AML-193 (cell line): Measurements from ENCODE around the gene RBMS1.
A peak's percentile ranks its signal among the peaks of the same experiment; 100 is the strongest.

Experiments
- DNase-seq, 2 experiments: peaks; one replicate each; lab custom pipeline; 2025; lab: John Stamatoyannopoulos, UW

The RBMS1 gene

GRCh38 chr2:160253440-160254188 is 240.0 kb downstream of the RBMS1 start:
- DNase-seq = no peak

DNA sequence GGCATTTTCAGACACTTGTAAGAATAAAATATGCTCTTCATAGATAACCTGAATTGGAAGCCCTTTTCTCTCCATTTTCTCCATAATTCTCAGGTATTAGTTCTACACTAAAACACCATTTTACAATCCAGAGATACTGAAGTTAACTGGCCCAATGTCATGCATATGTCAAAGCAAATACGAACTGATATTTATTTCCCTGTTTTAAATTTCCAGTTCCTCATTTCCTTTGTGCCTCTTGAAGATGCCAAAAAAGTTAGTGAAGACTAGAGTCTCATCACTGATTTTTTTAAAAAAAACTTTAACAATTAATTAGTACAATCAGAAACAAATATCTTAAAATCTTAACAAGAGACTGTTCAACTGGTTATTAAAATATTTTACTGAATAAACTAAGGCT is 240.7 kb downstream of the RBMS1 start:
- DNase-seq = no peak

- peak; percentile 50 to 54 for DNase-seq
Observed at GRCh38 chr2:160252278-160252887, 241.2 kb downstream of the RBMS1 start.

GRCh38 chr2:160251569-160251968 is 242.0 kb downstream of the RBMS1 start:
- DNase-seq = no peak

- DNase-seq = no peak
Observed at GRCh38 chr2:160249876-160250275, 243.7 kb downstream of the RBMS1 start.

DNA sequence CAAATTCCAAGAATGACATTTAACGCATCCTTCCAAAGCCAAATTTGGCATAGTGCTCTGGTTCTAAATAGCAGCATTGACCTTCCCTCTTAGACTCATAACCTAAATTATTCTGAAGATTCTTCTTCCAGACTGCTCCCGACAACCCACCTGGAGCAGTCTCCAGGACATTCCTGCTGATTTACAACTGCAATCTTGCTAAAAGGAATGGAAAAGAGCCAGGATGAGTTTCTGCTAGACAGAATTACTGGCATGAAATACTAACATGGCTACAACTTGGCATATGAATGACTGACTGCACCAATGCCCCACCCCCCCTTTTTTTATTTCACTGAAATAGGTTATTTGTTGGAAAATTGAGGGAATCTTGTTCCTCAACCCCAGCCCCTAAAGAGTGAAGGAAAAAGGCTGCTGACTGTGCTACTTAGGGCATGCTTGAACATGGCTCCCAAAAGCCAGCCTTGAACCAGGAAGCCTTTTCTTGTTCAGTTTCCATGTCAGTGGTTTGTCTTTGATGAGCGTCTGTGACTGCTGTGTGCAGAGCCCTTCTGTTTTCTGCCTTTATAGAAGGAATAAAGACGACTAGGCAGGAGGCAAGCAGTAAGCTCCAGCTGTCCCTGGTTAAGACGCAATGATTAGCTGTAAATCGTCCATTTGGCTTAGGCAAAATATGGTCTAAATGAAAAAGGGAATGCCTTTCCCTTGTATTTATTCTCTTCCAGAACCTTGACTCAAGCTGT is 246.1 kb downstream of the RBMS1 start:
- DNase-seq = no peak

- DNase-seq = no peak
Observed at GRCh38 chr2:160246356-160246755, 247.3 kb downstream of the RBMS1 start.

- no peak for DNase-seq
Observed at GRCh38 chr2:160245614-160246155, 247.9 kb downstream of the RBMS1 start.

DNA sequence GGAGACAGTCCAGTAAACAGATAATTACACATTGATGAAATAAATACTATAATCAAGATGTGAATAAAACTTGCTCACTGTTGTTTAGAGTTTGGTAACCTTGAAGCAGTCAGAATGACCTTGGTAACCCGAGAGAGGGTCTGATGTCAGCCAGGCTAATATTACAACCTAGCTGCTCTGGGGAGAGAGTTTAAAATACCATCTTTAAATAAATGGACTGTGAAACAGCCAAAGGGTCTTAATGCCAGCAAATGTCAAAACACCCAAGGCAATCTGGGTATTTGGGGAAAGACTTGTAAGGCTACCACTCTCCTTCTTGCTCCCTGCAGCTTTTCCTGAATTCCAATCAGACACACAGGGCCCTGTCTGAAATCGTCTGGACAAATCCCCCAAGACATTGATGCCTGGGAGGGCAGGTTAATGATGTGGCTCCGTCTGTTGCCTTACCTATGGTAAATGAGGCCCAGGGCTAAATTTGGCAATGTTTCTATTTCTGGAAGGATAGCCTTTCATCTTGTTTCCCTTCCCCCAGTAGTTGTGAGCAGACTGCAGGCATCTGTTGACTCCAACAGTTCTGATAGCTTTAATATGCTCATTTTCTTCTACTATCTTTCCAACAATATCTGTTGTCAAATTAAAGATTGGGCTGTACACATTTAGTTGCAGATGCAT is 250.6 kb downstream of the RBMS1 start:
- DNase-seq = no peak

- DNase-seq = no peak
Observed at GRCh38 chr2:160241251-160242137, 252.1 kb downstream of the RBMS1 start.

DNA sequence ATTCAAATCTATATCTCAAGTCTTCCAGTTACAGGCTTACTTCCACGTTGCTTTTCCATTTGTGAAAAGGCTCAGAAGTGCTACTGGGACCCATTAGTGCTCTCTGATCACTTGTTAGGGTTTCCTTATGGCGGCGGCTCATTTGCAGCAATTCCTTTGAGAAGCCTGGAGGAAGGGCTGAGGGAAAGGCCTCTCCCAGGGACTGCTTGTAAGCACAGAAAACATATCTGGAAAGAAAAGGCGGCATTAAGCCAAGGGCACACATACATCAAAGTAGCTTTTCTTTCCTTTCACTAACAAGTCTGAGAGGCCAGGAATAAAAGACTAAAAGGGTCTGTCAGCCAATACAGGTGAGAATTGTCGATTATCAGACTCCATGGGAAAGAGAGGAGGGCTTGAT is 254.2 kb downstream of the RBMS1 start:
- DNase-seq = no peak

DNA sequence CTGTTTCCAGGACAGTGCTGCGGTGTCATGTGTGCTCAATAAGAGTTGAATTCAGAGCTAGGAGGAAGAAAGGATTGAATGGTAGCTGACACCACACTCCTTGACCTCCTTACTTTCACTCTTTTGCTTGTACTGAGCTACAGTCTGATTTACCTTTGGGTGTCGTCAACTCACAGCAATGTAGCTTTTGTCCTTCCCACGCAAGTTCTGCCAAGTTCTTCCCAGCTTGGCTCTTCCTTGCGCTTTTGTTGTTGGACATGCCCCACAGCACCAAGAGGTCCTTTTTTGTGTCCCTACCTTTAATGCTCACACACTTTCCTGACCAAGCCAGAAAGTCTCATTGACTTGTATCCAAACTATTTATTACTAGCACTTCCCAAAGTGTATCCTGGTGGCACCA is 255.2 kb downstream of the RBMS1 start:
- DNase-seq = no peak

DNA sequence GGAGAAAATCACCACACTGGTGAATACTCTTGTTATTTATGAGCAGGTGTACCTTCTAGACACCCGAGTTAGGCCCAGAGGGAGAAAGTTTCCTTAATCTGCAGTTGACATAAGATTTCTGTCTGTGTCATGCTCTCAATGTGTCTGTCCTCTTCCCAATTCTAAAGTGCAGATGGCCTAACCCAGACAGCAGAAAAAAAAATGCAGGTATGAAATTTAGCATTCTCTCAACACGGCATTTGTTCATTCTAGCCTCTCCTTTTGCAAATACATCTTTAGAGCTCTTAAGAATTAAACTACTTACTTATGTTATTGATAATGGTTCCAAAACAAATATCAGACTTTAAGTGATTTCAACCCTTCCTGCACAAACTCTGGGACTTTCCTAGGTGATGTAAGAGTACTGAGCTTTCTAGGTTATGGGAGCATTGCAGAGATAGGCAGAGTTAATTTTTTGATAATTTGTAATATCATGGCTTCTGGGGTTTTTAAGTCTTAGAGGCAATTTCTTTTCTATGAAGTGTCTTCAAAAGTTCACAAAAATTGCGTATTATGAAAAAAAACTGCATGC is 260.6 kb downstream of the RBMS1 start:
- no peak for DNase-seq

GRCh38 chr2:160229591-160229990 is 264.0 kb downstream of the RBMS1 start:
- no peak for DNase-seq

DNA sequence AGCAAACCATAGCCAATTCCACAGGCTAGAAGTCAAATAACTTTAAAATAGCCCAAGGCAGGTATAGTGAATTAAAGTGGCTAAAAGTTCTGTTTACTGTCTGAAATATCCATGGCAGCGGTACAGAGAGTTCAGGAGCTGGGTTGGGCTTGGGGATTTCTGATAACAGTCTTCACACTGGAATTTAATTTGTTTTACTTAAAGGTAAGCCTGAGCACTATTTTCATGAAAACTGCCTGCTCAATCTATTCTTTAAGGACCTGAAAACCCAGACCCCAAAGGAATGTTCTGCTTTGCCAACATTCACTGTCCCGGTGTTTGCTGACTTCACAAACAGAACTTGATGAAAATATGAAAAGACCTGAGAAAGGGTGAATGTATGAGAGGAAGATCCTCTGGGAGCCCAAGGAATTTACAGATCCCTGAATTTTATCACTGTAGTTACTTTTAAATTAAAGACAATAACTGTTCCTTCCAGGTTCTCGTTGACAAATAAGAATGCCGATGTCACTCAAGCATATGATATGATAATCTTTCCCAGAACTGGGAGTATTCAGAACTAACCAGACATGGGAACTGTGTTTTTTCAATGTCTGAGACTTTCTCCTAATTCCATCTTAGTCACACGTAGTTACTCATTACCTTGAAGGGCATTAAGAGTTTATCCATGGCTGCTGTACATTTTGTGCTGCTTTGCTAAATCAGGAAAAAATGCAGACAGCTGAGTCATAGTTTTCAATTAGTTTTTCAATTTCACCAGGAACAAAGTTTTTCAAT is 265.3 kb downstream of the RBMS1 start:
- DNase-seq = no peak

DNA sequence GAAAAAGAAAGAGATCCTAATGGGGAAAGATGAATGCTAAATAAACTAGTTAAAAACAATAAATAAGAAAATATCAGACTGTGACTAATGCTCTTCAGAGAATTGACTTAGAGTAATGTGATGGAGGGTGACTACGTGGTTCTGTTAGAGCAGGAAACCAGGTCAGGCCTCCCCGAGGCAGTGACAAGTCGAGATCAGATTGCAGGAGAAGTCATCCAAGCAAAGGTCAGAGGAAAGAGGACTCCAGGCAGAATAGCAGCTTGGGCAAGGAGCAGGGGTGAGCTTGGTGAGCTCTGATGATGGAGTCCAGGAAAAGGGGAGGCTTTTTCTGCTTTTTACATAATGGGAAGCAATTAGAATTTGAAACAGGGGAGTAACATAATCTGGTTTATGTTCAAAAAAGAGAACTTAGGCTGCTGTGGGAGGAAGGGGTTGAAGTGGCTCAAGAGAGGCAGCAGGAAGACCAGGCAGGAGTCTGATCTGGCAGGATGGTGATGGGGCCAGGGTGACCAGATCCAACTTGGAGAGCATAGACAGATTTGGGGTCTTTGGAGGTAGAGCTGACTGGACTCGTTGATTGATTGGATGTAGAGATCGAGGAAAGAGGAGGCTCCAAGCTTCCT is 266.2 kb downstream of the RBMS1 start:
- DNase-seq = no peak

GRCh38 chr2:160226367-160226766 is 267.2 kb downstream of the RBMS1 start:
- no peak for DNase-seq

DNA sequence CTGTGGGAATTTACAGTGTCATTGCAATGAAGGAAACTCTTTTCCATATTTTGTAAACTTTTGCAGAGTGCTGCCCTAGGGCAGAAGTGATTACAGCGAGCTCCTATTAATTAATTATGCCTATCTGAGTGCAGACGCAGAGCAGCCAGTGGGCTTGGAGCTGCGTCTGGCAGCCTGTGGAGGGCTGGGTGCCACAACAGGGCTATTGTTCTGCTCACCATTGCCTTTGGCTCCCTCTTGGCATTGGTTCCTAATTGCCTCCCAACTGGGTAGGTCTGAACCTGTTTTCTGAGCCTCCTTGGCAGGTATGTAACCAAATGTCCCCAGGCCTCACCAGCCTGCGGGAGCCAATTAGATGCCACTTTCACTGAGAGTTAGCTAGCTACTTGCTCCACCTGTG is 267.9 kb downstream of the RBMS1 start:
- DNase-seq = no peak

GRCh38 chr2:160224507-160224906 is 269.1 kb downstream of the RBMS1 start:
- DNase-seq = no peak

GRCh38 chr2:160224060-160224459 is 269.5 kb downstream of the RBMS1 start:
- DNase-seq = no peak
